HCT116 (cell line): ENCODE results near the gene TMIE. TPM values are rescaled to one million over a fixed set of nuclear protein-coding genes. Genes with fewer than 3 reads are reported as not detected.

Experiments used
- ATAC-seq: fragments of 200-7000 bp; cut with Tn5 transposase; 2 replicates; pipeline ENCODE4 v1.9.1; 2020; ENCODE audit warnings: mild to moderate bottlenecking, moderate library complexity
- BruUV-seq: library from RNA; stranded (reverse); fragments of 400-500 nt; replicated peaks from 2 replicates; lab custom pipeline; 2021; lab: Mats Ljungman, UMichigan
- CTCF ChIA-PET: fragments of 300-600 bp; sonication (Branson Sonifier 250); formaldehyde crosslinking; loops from one replicate; lab custom pipeline; 2021; ENCODE audit warnings: antibody characterized with exemption; lab: Charles Lee
- POLR2A ChIA-PET: fragments of 300-600, 350-600 bp; sonication (Branson Sonifier 250); formaldehyde crosslinking; loops from one replicate; lab custom pipeline; 2021; ENCODE audit warnings: antibody characterized with exemption; lab: Charles Lee
- RAD21 ChIA-PET, 2 experiments: fragments of 300-600 bp; sonication (Branson Sonifier 250); formaldehyde crosslinking; loops; one replicate each; lab custom pipeline; 2023; ENCODE audit warnings: low total read pairs in 2 of 2; ENCODE audit not compliant: uncharacterized antibody in 2 of 2, unreplicated experiment in 2 of 2, low non-redundant PET in 1 of 2; lab: Charles Lee
- DNase-seq: peaks from one replicate; pipeline ENCODE4 v3.0.0-alpha.2; 2010; ENCODE audit warnings: low read depth, low spot score
- H2AFZ ChIP-seq: fragments of 200-600 bp; shearing (Covaris generic), sonication (generic); 2 replicates; pipeline ENCODE4 v1.6.1; 2017; ENCODE audit warnings: low read depth, mixed run types, mixed read lengths, antibody characterized with exemption, low read length; ENCODE audit not compliant: poor library complexity, severe bottlenecking
- H3K27ac ChIP-seq: 2 replicates; pipeline ENCODE4 v1.5.1; 2012; ENCODE audit warnings: low read depth, low read length
- H3K27me3 ChIP-seq: fragments of 200-600 bp; sonication (generic); 2 replicates; pipeline ENCODE4 v1.6.1; 2016; ENCODE audit warnings: mixed run types, low read length, mixed read lengths; ENCODE audit not compliant: insufficient read depth
- H3K36me3 ChIP-seq, 2 experiments: fragments of 200-500 bp in 1 of 2; fragments of 200-600 bp in 1 of 2; sonication (Bioruptor generic) in 1 of 2; sonication (generic) in 1 of 2; 2 replicates each; pipeline versions ENCODE4 v1.5.1 to v1.6.1; 2014 to 2016; ENCODE audit warnings: low read length in 2 of 2, inconsistent platforms in 1 of 2, mixed read lengths in 1 of 2, mixed run types in 1 of 2; ENCODE audit not compliant: insufficient read depth in 2 of 2, control insufficient read depth in 1 of 2
- H3K4me1 ChIP-seq, 2 experiments: fragments of 200-600 bp in 1 of 2; sonication (generic) in 1 of 2; 2 replicates each; pipeline versions ENCODE4 v1.5.1 to v1.6.1; 2012 to 2017; ENCODE audit warnings: low read length in 2 of 2, inconsistent platforms in 1 of 2, mild to moderate bottlenecking in 1 of 2, mixed read lengths in 1 of 2, mixed run types in 1 of 2, moderate library complexity in 1 of 2; ENCODE audit not compliant: insufficient read depth in 2 of 2, control insufficient read depth in 1 of 2
- H3K4me2 ChIP-seq: fragments of 200-600 bp; sonication (generic); 2 replicates; pipeline ENCODE4 v1.6.1; 2017; ENCODE audit warnings: mixed run types, low read length, mixed read lengths
- H3K4me3 ChIP-seq, 2 experiments: fragments of 200-600 bp in 1 of 2; sonication (generic) in 1 of 2; replicated peaks in 1 of 2; 2 replicates each; pipeline ENCODE4 v1.5.1; 2011 to 2016; ENCODE audit warnings: low read length in 2 of 2, control low read depth in 1 of 2, low read depth in 1 of 2, mild to moderate bottlenecking in 1 of 2, mixed read lengths in 1 of 2, mixed run types in 1 of 2
- H3K79me2 ChIP-seq: fragments of 200-600 bp; sonication (generic); 2 replicates; pipeline ENCODE4 v1.6.1; 2017; ENCODE audit warnings: mild to moderate bottlenecking, mixed run types, low read length, moderate library complexity, mixed read lengths; ENCODE audit not compliant: insufficient read depth
- H3K9ac ChIP-seq: fragments of 200-600 bp; sonication (generic); 2 replicates; pipeline ENCODE4 v1.6.1; 2016; ENCODE audit warnings: low read length, mixed read lengths
- H3K9me2 ChIP-seq: fragments of 200-600 bp; sonication (generic), shearing (Covaris generic); 2 replicates; pipeline ENCODE4 v1.6.1; 2017; ENCODE audit warnings: mixed run types, mild to moderate bottlenecking, moderate library complexity; ENCODE audit not compliant: insufficient read depth
- H3K9me3 ChIP-seq, 2 experiments: fragments of 200-500 bp in 1 of 2; fragments of 200-600 bp in 1 of 2; sonication (Bioruptor generic) in 1 of 2; sonication (generic) in 1 of 2; 2 replicates each; pipeline ENCODE4 v1.6.1; 2014 to 2017; ENCODE audit warnings: low read length in 2 of 2, mixed read lengths in 2 of 2, inconsistent platforms in 1 of 2, low read depth in 1 of 2, mild to moderate bottlenecking in 1 of 2, mixed run types in 1 of 2, moderate library complexity in 1 of 2; ENCODE audit not compliant: control insufficient read depth in 1 of 2, insufficient read depth in 1 of 2
- H4K20me1 ChIP-seq: fragments of 200-600 bp; sonication (generic), shearing (Covaris generic); 2 replicates; pipeline ENCODE4 v1.6.1; 2017; ENCODE audit warnings: mixed run types, mild to moderate bottlenecking, moderate library complexity; ENCODE audit not compliant: insufficient read depth
- ATF3 ChIP-seq: IDR thresholded peaks from 2 replicates; pipeline ENCODE4 v1.6.1; 2012
- CEBPB ChIP-seq: IDR thresholded peaks from 2 replicates; pipeline ENCODE4 v1.6.1; 2012; ENCODE audit warnings: low read depth
- EGR1 ChIP-seq: IDR thresholded peaks from 2 replicates; pipeline ENCODE4 v1.6.1; 2012; ENCODE audit warnings: low read depth
- ELF1 ChIP-seq: IDR thresholded peaks from 2 replicates; pipeline ENCODE4 v1.6.1; 2012; ENCODE audit warnings: low read depth, borderline replicate concordance
- JUND ChIP-seq: IDR thresholded peaks from 2 replicates; pipeline ENCODE4 v1.6.1; 2012
- POLR2AphosphoS5 ChIP-seq: IDR thresholded peaks from 2 replicates; pipeline ENCODE4 v1.6.1; 2011; ENCODE audit warnings: mild to moderate bottlenecking, low read depth, low read length, moderate library complexity
- REST ChIP-seq: IDR thresholded peaks from 2 replicates; pipeline ENCODE4 v1.6.1; 2012; ENCODE audit warnings: low read depth
- SIN3A ChIP-seq: IDR thresholded peaks from 2 replicates; pipeline ENCODE4 v1.6.1; 2012; ENCODE audit warnings: low read depth
- ZBTB33 ChIP-seq: IDR thresholded peaks from 2 replicates; pipeline ENCODE4 v1.6.1; 2011; ENCODE audit warnings: mild to moderate bottlenecking, low read length, moderate library complexity; ENCODE audit not compliant: insufficient replicate concordance; ENCODE audit errors: extremely low read depth
- intact Hi-C: fragments of 100-400 bp; cut with micrococcal nuclease; formaldehyde crosslinking; loops from 2 replicates; pipeline ENCODE4 v1.10.0; 2022
- total RNA-seq: library from RNA; stranded (reverse); gene quantifications from one replicate; pipeline ENCODE4 v1.2.1, GENCODE V29; 2021; ENCODE audit not compliant: unreplicated experiment

The TMIE gene
- total RNA-seq, 1 experiment from 2014 or later, result 0.74 TPM

GRCh38 chr3:46725621-46726314 is 24.6 kb downstream of the TMIE start:
- Histone ChIP-seq H3K9ac (no peak overlapping the region), H3K4me1 (no peaks in the 10 kb centered on the region)
- TF ChIP-seq SIN3A (no peak), JUND (no peak), EGR1 (no peak), ZBTB33 (no peak), ELF1 (no peak), POLR2AphosphoS5 (no peak), ATF3 (no peak), CEBPB (no peak), REST (no peak)
- TF ChIP-seq, all 23 proteins: peak for 0
- no peak overlapping the region for H3K4me3 ChIP-seq
- no peak overlapping the region for H3K4me2 ChIP-seq
- ATAC-seq (no peak), DNase-seq (no peak)
- H2AFZ ChIP-seq, result no peak overlapping the region
- ChIA-PET RAD21 (no interaction called here), CTCF (no interaction called here), POLR2A (no interaction called here)
- no peak overlapping the region for H3K27ac ChIP-seq
- no peaks in the 10 kb centered on the region for H3K36me3 ChIP-seq
- intact Hi-C loops, result no loop called here
- no peaks in the 10 kb centered on the region for H4K20me1 ChIP-seq
- no TSS peak for BruUV-seq
- no peaks in the 10 kb centered on the region for H3K27me3 ChIP-seq
- no peaks in the 10 kb centered on the region for H3K9me3 ChIP-seq
- H3K9me2 ChIP-seq, result no peaks in the 10 kb centered on the region
- no peaks in the 10 kb centered on the region for H3K79me2 ChIP-seq
